Stimulated activated CD4-positive, alpha-beta T cell treated with anti-CD3 and anti-CD28 coated beads, Interleukin-12 subunit alpha, Interleukin-12 subunit beta, amount 100 ng/mL, for 4 hours (primary cell): ENCODE measurements around the gene CDC20.
A peak's percentile ranks its signal among the peaks of the same experiment; 100 is the strongest.

ENCODE experiments used
- DNase-seq: peaks from one replicate; pipeline ENCODE4 v3.0.0-alpha.2; 2020

Gene CDC20

GRCh38 chr1:43358746-43359693 lies at the start of gene CDC20:
Gene CDC20 (plus strand): TSS chr1:43358981. CDS start chr1:43359216, 235 bp downstream.
- peak; percentile 98 for DNase-seq

GRCh38 chr1:43309405-43310025 lies 49.3 kb upstream of the CDC20 start:
- DNase-seq = no peak

GRCh38 chr1:43311521-43311920 lies 47.3 kb upstream of the CDC20 start:
- no peak for DNase-seq

GRCh38 chr1:43312212-43312623 lies 46.6 kb upstream of the CDC20 start:
- no peak for DNase-seq

GRCh38 chr1:43312663-43313515 lies 45.9 kb upstream of the CDC20 start:
- no peak for DNase-seq

GRCh38 chr1:43313771-43314170 lies 45.0 kb upstream of the CDC20 start:
- no peak for DNase-seq

- DNase-seq = no peak
Measured at GRCh38 chr1:43314233-43314632, 44.5 kb upstream of the CDC20 start.

GRCh38 chr1:43315481-43315880 lies 43.3 kb upstream of the CDC20 start:
- DNase-seq = no peak

GRCh38 chr1:43315963-43316737 lies 42.6 kb upstream of the CDC20 start:
- no peak for DNase-seq

GRCh38 chr1:43316738-43317520 lies 41.9 kb upstream of the CDC20 start:
- DNase-seq = no peak

GRCh38 chr1:43317817-43318471 lies 40.8 kb upstream of the CDC20 start:
- DNase-seq = no peak

GRCh38 chr1:43318831-43319230 lies 40.0 kb upstream of the CDC20 start:
- DNase-seq = no peak

- no peak for DNase-seq
Measured at GRCh38 chr1:43319288-43319687, 39.5 kb upstream of the CDC20 start.

- DNase-seq = no peak
Measured at GRCh38 chr1:43319766-43320165, 39.0 kb upstream of the CDC20 start.

GRCh38 chr1:43321331-43321891 lies 37.4 kb upstream of the CDC20 start:
- DNase-seq = no peak

- DNase-seq = no peak
Measured at GRCh38 chr1:43322506-43322905, 36.3 kb upstream of the CDC20 start.

GRCh38 chr1:43324810-43325209 lies 34.0 kb upstream of the CDC20 start:
- no peak for DNase-seq

GRCh38 chr1:43325381-43325780 lies 33.4 kb upstream of the CDC20 start:
- DNase-seq = no peak

GRCh38 chr1:43327549-43328292 lies 31.1 kb upstream of the CDC20 start:
- DNase-seq = no peak
